Epithelial cell of proximal tubule (primary cell): Measurements from ENCODE around the gene KIF1B. TPM values are rescaled to one million over a fixed set of nuclear protein-coding genes. Genes with fewer than 3 reads are reported as not detected.
"Not testable (repeated sequence)": the region's sequence is repeated elsewhere in the genome, so short reads cannot be mapped to it uniquely, and the experiment has no call there.

ENCODE experiments used
- DNase-seq: peaks from one replicate; pipeline ENCODE4 v3.0.0-alpha.2; 2011; ENCODE audit warnings: low read depth
- H3K4me3 ChIP-seq: 2 replicates; pipeline ENCODE4 v1.5.1; 2011; ENCODE audit warnings: low read depth, mild to moderate bottlenecking, low read length
- total RNA-seq: library from RNA; depleted of rRNA; stranded (reverse); fragments of >200 nt; gene quantifications from 2 replicates; pipeline ENCODE4 v1.2.3, GENCODE V29; 2015
- TF ChIP-seq, protein P1 (sequence below): conservative IDR thresholded peaks from 2 replicates; pipeline ENCODE4 v1.5.1; 2012; ENCODE audit warnings: low read depth, mild to moderate bottlenecking, low read length

Gene KIF1B
- total RNA-seq, 1 donor from 2014 or later: 20.9 TPM

DNA sequence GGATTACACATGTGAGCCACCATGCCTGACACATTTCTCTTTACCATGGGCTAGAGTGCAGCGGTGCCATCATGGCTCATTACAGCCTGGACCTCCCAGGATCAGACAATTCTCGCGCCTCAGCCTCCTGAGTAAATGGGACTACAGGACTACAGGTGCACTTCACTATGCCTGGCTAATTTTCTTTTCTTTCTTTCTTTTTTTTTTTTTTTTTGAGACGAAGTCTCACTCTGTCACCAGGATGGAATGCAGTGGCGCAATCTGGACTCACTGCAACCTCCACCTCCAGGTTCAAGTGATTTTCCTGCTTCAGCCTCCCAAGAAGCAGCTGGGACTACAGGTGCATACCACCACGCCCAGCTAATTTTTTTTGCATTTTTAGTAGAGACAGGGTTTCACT lies 14.8 kb upstream of the KIF1B start:
- TF ChIP-seq, protein P1, sequence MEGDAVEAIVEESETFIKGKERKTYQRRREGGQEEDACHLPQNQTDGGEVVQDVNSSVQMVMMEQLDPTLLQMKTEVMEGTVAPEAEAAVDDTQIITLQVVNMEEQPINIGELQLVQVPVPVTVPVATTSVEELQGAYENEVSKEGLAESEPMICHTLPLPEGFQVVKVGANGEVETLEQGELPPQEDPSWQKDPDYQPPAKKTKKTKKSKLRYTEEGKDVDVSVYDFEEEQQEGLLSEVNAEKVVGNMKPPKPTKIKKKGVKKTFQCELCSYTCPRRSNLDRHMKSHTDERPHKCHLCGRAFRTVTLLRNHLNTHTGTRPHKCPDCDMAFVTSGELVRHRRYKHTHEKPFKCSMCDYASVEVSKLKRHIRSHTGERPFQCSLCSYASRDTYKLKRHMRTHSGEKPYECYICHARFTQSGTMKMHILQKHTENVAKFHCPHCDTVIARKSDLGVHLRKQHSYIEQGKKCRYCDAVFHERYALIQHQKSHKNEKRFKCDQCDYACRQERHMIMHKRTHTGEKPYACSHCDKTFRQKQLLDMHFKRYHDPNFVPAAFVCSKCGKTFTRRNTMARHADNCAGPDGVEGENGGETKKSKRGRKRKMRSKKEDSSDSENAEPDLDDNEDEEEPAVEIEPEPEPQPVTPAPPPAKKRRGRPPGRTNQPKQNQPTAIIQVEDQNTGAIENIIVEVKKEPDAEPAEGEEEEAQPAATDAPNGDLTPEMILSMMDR: no peak
- no peak for DNase-seq
- H3K4me3 ChIP-seq: no peak overlapping the region

DNA sequence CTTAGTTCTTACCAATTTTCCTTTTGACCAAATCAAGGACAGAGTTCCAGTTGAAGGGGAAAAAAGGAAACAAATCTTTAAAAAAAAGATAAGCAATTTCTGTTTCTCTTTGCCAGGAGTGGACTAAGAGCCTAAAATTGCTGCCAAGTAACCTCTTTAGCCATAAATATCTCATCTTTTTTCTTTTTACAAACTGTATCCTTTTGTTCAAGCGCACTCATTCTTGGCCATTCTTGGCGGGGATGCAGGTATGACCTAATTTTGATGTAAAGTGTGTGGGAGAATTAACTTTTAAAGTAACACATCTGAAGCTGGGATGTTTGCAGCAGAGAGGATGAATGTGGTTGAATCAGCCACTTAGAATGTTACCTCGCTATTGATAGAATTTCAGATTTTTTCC lies 13.4 kb upstream of the KIF1B start:
- no peak overlapping the region for H3K4me3 ChIP-seq
- TF ChIP-seq, protein P1: no peak
- DNase-seq: no peak

DNA sequence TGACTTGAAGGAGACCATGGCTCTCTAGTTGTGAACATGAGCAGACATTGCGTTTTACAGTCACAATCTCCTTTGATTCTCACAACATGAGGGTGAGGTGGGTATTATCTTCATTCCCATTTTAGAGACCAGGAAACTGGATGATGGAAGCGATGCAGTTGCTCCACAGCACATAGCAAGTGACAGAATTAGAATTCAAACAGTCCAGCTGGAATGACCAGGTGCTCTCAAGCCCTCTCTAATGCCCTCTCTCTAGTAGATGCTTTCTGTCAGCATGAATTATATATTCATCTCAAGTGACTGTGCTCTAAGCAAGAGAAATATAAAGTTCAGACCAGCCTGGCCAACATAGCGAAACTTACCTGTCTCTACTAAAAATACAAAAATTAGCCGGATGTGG lies 9.8 kb upstream of the KIF1B start:
- TF ChIP-seq, protein P1: no peak
- H3K4me3 ChIP-seq: no peak overlapping the region
- DNase-seq: no peak

DNA sequence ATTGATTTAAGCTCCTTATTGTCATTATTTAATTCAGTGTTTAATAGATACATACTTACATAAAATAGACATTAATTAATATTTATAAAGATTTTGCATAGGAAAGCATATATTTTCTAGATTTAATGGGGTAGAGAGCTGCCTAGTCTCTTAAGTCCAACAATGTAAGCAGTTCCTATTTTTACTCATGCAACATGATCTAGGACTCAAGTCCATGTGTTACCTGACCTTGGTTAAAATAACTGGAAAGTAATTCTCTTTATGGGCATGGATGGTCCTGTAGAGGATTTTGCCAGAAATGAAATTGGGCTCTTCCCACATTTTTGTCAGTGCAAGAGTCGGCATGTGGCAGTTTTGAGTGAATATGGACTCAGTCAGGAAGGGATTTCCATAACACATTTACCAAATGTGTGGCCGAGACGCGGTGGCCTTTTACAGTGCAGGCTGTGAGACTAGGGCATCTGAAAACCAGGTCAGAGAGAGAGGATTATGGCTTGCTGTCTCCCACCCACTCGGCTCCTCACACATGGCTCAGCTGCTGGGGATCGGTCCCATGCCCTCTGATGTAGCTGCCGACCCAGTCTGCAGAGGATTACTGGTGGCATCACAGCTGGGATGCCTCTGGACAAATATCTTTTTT lies 6.2 kb upstream of the KIF1B start:
- TF ChIP-seq, protein P1: no peak
- DNase-seq: no peak

DNA sequence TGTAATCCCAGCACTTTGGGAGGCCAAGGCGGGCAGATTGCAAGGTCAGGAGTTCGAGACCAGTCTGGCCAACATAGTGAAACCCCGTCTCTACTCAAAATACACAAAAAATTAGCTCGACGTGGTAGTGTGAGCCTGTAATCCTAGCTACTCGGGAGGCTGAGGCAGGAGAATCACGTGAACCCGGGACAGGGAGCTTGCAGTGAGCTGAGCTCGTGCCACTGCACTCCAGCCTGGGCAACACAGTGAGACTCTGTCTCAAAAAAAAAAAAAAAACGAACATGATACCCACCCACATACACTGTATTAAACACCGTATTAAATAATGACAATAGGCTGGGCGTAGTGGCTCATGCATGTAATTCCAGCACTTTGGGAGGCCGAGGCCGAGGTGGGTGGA lies 5.2 kb upstream of the KIF1B start:
- DNase-seq: not testable (repeated sequence)

More for the DNA sequence above, 6.2 kb upstream of the KIF1B start:
- H3K4me3 ChIP-seq: no peak overlapping the region

DNA sequence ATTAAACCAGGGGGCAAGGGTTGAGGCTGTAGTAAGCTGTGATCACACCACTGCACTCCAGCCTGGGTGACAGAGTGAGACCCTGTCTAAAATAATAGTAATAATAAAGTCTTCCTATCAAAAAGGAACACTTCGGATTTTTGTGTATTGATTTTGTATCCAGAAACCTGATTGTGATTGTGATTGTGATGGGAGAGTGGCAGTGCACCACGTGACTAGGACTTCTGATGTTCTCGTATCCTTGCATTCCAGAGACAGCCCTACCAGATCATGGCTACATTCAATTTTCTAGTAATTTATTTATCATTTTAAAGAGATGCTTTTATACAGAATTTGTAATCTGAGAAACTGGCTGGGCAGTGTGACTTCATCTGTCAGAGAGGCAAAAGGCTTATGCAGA lies 2.6 kb upstream of the KIF1B start:
- TF ChIP-seq, protein P1: no peak
- H3K4me3 ChIP-seq: no peak overlapping the region
- no peak for DNase-seq

More for the DNA sequence above, 5.2 kb upstream of the KIF1B start:
- H3K4me3 ChIP-seq: not testable (repeated sequence)

DNA sequence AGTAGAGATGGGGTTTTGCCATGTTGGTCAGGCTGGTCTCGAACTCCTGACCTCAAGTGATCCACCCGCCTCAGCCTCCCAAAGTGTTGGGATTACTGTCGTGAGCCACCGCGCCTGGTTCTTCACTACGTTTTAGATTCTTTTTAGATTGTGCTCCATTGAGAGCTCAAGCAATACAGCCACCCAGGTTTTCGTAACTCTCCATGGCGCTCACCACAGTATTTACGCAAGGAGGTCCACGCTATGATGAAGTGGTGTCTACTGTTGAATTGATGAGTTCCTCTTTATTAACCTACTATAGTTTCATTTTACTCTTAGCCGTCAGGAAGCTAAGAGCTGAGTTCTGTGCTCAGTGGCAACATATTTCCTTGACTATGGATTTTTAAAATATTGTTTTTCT lies 1.8 kb upstream of the KIF1B start:
- DNase-seq: no peak
- no peak overlapping the region for H3K4me3 ChIP-seq
- TF ChIP-seq, protein P1: no peak

DNA sequence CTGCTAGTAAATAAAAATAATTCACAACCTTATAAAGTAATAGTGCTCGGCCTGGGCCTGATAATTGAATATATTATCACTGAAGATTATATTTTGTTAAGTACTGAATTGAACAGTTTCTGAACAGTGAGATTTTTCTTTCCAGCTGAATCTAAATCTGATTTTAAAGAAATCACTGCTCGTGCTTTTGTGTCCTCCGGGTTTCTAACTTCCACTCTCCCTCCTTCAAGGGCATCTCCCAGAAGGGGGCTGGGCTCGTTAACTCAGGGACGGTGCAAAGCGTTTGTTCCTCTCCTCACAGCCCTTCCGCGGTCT lies 823 bp upstream of the KIF1B start:
- TF ChIP-seq, protein P1: no peak
- H3K4me3 ChIP-seq: peak overlapping the region; percentile 87
- DNase-seq: no peak
